ENCODE measurements around the gene VPS54. TPM values are rescaled to one million over a fixed set of nuclear protein-coding genes. Genes with fewer than 3 reads are reported as not detected.

The VPS54 gene
- total RNA-seq, 1 experiment from 2014 or later, result 13.1 TPM

DNA sequence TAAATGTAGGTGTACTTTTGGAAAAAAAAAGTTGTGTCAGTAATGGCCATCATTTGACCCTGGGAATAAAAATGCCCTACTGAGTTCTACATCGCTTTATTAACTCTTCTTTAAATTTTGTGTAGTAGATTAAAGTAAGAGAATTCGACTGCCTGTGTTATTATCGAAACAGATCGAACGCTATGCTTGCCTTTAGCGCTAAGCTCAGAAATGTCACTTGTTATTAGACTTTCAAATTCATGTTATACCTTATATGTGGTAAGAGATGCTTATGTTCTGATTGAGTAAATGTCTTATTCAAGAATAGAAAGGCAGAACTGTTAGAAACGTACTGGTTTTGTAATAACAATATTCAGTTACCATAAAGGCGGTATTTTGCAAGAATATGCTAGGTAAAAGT is 176.1 kb downstream of the VPS54 start:
- Mint-ChIP-seq H3K4me1 (ENCODE audit: insufficient read depth, unreplicated experiment) (peaks cover 20% of the 10 kb centered on the region), H3K9me3 (ENCODE audit: unreplicated experiment) (no peaks in the 10 kb centered on the region)
- POLR2A ChIA-PET, result interaction anchor here (0.8 to 7.6 kb wide), 27 partner anchors 11 to 802 kb away, joined by 3 to 321 read pairs (median 11); partner anchors contain the start of genes MDH1 and WDPCP

DNA sequence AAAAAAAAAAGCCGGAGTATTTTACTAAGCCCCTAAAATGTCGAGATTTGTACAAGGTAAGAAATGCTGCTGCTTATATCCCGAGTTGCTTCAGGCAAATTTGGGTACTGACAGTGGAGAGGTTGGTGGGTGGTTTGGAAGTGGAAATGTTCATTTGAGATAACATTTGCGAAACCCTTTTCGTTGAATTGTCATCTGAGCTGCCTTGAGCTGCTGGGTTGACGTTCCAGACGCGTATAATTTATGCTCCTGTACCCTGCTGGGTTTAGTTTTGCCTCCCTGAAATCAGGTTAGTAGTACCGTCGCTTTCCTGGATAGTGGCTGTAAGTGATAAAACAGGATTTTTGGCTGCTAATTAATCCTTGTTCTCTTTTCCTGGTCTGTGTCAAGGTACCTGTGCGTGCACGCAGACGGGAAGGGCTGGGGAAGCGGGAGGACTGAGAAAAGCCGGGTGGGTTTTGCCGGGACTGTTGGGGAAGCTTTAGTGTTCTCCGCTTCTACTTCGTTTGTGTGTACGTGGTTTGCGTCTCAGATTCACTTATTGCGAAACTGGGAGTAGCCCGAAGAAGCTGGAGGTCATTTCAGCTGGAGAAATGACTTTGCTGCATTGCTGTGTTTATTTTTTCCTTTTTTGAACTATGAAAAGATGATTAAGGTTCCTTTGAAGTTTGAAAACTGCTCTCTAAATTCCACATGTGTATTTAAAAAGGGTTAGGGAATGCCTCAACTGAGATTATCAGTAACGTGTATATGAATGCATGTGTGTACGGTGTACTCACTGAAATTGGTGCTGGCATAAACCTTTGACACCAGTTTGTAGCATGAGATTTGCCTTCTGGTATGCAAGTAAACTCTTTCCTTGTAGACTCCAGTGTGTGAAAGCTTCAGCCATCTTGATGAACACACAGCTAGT is 176.8 kb downstream of the VPS54 start:
- ChIA-PET POLR2A (interaction anchor here (0.6 to 7.6 kb wide), 44 partner anchors 12 to 1584 kb away, joined by 3 to 321 read pairs (median 5); partner anchors contain the start of genes MDH1, SERTAD2 and WDPCP), CTCF (interaction anchor here (0.5 to 6.6 kb wide), 12 partner anchors 10 to 176 kb away, joined by 3 to 55 read pairs (median 4); no protein-coding TSS in a partner anchor)
- intact Hi-C loops (cut with micrococcal nuclease), result loop anchor here (1.0 to 10.0 kb wide), 3 partner anchors 47 to 258 kb away; partner anchors contain the start of genes MDH1 and WDPCP
- H3K27me3 Mint-ChIP-seq (ENCODE audit: insufficient read depth, unreplicated experiment), result no peaks in the 10 kb centered on the region
- DNase-seq (ENCODE audit: unreplicated experiment), result peak; percentile 83
- BruUV-seq (replicated peaks), result TSS peak; percentile 71
- no peaks in the 10 kb centered on the region for H3K9me3 Mint-ChIP-seq (ENCODE audit: unreplicated experiment)
- peak overlapping the region; percentile 96 for H3K27ac Mint-ChIP-seq (ENCODE audit: low read depth, unreplicated experiment)
- TF ChIP-seq, protein P1, sequence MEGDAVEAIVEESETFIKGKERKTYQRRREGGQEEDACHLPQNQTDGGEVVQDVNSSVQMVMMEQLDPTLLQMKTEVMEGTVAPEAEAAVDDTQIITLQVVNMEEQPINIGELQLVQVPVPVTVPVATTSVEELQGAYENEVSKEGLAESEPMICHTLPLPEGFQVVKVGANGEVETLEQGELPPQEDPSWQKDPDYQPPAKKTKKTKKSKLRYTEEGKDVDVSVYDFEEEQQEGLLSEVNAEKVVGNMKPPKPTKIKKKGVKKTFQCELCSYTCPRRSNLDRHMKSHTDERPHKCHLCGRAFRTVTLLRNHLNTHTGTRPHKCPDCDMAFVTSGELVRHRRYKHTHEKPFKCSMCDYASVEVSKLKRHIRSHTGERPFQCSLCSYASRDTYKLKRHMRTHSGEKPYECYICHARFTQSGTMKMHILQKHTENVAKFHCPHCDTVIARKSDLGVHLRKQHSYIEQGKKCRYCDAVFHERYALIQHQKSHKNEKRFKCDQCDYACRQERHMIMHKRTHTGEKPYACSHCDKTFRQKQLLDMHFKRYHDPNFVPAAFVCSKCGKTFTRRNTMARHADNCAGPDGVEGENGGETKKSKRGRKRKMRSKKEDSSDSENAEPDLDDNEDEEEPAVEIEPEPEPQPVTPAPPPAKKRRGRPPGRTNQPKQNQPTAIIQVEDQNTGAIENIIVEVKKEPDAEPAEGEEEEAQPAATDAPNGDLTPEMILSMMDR (IDR thresholded peaks at IDR 0.05; ENCODE audit: unreplicated experiment), result no peak
- peak overlapping the region; percentile 93 for H3K4me3 Mint-ChIP-seq (ENCODE audit: unreplicated experiment)
- H3K36me3 Mint-ChIP-seq (ENCODE audit: insufficient read depth, unreplicated experiment), result peaks cover 14% of the 10 kb centered on the region
- H3K4me1 Mint-ChIP-seq (ENCODE audit: insufficient read depth, unreplicated experiment), result peaks cover 15% of the 10 kb centered on the region

More for the DNA sequence above, 176.1 kb downstream of the VPS54 start:
- CTCF ChIA-PET, result interaction anchor here (0.5 to 6.6 kb wide), 8 partner anchors 10 to 175 kb away, joined by 3 to 55 read pairs (median 4); no protein-coding TSS in a partner anchor
- BruUV-seq (replicated peaks), result no TSS peak
- intact Hi-C loops (cut with micrococcal nuclease), result loop anchor here (10.0 kb wide), 1 partner anchor 258 kb away; the partner anchor contains the start of genes MDH1 and WDPCP
- no peaks in the 10 kb centered on the region for H3K27me3 Mint-ChIP-seq (ENCODE audit: insufficient read depth, unreplicated experiment)
- TF ChIP-seq, protein P1 (IDR thresholded peaks at IDR 0.05; ENCODE audit: unreplicated experiment), result no peak
- H3K4me3 Mint-ChIP-seq (ENCODE audit: unreplicated experiment), result peak overlapping the region; percentile 93
- no peak for DNase-seq (ENCODE audit: unreplicated experiment)
- H3K36me3 Mint-ChIP-seq (ENCODE audit: insufficient read depth, unreplicated experiment), result peaks cover 20% of the 10 kb centered on the region
- H3K27ac Mint-ChIP-seq (ENCODE audit: low read depth, unreplicated experiment), result peak overlapping the region; percentile 96

Other genes with a start within 250 kb of the VPS54 start
- gene UGP2, start 177.5 kb downstream of the VPS54 start, total RNA-seq (2022), result 77.3 and 78.4 TPM in 2 replicates
- gene PELI1, start 125.0 kb upstream of the VPS54 start, total RNA-seq (2022), result 13.5 and 16.3 TPM in 2 replicates

All from MCF 10A (cell line).